GM18907 (cell line): Measurements from ENCODE around the gene PTPRN2.
"Not testable (repeated sequence)": the region's sequence is repeated elsewhere in the genome, so short reads cannot be mapped to it uniquely, and the experiment has no call there.

Experiments
- ATAC-seq: cut with Tn5 transposase; IDR thresholded peaks from one replicate; pipeline ENCODE4 v1.9.1; 2021; ENCODE audit warnings: mild to moderate bottlenecking, moderate library complexity; ENCODE audit not compliant: unreplicated experiment

The PTPRN2 gene

GRCh38 chr7:157604661-157605381, 982.8 kb downstream of the PTPRN2 start:
- ATAC-seq: no peak

DNA sequence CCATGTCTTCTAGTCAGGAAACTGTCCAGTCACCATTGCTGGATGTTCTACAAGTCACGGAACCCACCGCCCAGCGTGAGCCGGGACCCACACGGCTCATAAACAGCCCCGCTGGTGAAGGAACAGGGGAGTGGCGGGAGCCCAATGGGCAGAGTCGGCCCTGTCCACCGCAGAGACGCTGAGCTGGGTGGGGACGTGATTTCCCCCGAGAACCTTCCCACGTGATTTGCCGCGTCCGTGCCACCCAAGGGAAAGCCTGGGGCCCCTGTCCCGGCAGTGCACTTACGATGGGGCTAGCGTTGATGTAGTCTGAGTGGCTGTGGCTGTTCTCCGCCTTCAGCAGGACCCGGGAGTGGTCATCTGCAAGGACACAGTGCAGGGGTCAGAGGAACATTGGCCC, 983.9 kb downstream of the PTPRN2 start:
- ATAC-seq: no peak

DNA sequence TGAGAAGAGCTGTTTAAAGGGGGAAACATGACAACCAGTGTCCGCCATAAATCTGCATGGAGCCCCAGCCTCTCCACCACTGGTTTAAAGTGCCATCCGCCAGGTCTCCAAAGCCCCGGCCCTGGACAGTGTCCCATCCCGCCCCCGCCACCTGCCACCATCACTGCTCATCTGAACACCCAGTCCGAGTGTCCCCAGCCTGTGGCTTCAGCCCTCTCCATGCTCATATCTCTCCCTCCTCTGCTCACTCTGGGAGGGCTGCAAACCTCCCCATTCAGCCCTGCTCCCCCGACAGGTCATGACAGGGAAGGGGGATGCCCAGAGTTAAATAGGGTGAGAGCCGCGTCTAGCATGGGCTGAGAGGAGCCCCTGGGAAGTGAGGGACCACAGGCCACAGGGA, 984.6 kb downstream of the PTPRN2 start:
- ATAC-seq: no peak

DNA sequence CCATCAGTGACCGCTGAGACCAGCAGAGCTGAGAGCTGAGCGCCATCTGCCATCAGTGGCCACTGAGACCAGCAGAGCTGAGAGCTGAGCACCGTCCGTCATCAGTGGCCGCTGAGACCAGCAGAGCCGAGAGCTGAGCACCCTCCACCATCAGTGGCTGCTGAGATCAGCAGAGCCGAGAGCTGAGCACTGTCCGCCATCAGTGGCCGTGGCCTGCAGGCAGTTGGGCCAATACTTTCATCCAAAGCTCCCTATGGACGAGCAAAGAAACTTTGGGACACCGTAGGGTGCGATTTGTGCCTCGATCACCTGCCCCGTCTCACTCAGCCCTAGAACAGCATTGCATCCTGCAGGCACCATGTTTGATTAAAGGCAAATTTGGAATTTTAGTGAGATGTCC, 985.0 kb downstream of the PTPRN2 start:
- no peak for ATAC-seq

DNA sequence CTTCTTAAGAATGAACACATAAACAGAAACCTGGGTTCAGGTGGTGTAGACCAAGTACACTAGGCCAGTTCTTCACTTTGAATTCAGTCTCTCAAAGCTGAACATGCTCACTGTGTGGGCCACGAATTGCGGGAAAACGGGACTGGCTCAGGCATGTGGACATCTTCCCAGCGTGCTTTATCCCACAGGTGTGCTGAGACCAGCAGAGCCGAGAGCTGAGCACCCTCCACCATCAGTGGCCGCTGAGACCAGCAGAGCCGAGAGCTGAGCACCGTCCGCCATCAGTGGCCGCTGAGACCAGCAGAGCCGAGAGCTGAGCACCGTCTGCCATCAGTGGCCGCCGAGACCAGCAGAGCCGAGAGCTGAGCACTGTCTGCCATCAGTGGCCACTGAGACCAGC, 985.5 kb downstream of the PTPRN2 start:
- ATAC-seq: no peak

DNA sequence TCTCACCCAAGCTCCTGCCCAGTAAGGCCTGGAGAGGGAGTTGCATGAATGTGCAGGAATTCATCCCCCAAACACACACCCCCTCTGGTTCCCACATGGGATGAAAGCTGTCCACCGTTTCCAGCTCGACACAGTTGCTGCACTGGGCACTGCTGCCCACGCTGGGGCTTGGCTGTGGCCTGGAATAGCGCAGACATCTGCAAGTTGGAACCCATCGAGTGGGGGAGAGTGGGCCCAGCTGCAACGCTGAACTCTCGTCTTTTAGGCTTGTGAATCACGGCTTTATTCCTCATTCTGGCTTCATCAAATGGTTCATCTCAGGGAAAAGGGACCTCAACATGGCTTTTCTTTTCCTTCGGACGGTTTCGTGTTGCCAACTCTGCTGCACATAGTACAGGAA, 986.1 kb downstream of the PTPRN2 start:
- ATAC-seq: no peak

DNA sequence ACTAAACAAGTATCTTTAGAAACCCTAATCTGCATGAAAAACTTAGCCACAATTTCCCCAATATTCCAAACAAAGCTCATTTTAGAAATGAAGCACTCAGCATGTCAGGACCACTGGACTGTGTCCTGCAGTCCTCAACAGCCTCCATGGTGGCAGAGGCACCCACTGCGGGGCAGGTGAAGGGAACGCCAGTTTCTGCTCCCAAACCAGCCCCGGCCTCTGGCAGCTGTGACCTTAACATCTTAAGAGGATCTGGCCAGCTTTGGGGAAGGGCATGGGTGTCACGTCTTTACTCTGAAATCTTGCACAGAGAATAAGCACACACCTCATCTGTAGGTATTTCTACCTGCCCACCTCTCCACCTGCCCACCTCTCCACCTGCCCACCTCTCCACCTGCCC, 988.1 kb downstream of the PTPRN2 start:
- ATAC-seq: no peak

- no peak for ATAC-seq
These were observed 990.1 kb downstream of the PTPRN2 start for GRCh38 chr7:157597562-157597961.

GRCh38 chr7:157596881-157597280, 990.7 kb downstream of the PTPRN2 start:
- no peak for ATAC-seq

GRCh38 chr7:157596471-157596870, 991.2 kb downstream of the PTPRN2 start:
- no peak for ATAC-seq

DNA sequence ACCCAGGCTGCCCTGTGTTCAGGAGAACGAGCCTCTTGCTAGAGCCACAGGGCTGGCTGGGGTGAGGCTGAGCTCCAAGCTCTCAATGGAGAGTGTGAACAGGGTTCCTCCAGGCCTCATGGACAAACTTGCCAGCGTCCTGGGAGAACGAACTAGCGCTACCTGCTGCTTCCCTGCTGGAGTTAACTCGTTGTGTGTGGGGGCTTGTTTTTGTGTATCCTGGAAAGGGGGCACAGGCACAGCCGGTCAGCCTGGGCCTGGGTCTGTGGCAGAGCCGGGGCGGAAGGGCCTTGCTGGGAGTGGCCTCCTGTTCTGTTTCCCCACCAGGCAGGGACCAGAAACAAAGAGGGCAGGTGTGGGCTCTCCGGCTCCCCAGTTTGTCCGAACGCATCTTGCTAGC, 991.6 kb downstream of the PTPRN2 start:
- ATAC-seq: no peak

DNA sequence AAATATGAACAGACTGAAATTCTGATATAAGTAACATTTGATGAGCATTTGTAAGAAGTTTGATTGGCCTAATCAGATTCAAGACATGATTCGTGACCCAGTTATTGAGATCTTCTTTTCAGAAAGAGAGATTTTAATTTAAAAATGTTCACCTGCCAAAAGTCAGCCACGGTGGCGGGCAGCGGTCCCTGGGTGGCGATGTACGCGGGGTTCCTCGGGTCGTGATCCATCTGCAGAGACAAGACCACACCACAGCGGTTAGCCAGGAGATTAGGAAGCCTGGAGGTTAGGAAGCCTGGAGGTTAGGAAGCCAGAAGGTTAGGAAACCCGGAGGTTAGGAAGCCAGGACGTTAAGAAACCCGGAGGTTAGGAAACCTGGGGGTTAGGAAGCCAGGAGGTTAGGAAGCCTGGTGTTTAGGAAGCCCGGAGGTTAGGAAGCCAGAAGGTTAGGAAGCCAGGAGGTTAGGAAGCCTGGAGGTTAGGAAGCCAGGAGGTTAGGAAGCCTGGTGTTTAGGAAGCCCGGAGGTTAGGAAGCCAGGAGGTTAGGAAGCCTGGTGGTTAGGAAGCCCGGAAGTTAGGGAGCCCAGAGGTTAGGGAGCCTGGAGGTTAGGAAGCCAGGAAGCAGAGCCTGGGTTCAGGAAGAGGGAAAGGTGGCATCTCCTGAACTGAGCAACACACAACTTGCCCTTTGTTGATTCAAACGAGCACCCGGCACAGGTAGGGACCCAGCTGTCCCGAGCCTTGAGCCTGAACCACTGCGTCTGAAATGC, 992.4 kb downstream of the PTPRN2 start:
- no peak for ATAC-seq

GRCh38 chr7:157594306-157594705, 993.3 kb downstream of the PTPRN2 start:
- no peak for ATAC-seq

DNA sequence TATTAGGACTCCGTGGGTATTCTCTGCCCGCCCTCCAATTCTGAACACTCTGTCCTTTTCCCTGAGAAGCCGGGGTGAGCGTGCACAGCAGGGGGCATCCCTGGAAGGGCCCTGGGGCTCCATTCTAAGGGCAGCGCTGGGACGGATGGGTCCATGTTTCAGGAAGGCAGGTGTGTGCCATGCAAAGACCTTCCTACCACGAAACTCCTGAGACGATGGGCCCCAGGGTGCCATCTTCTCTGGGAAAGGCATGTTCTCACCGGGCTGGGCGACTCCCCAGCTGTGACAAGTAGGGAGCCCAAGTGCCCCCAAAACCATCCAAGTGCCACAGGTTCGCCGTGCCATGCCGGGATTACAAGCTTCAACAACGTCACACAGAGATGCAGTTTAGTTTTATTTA, 994.1 kb downstream of the PTPRN2 start:
- ATAC-seq: no peak

- not testable (repeated sequence) for ATAC-seq
These were observed 994.8 kb downstream of the PTPRN2 start for GRCh38 chr7:157592636-157593320.

GRCh38 chr7:157590526-157590925, 997.1 kb downstream of the PTPRN2 start:
- ATAC-seq: no peak

GRCh38 chr7:157589680-157590079, 997.9 kb downstream of the PTPRN2 start:
- ATAC-seq: no peak

DNA sequence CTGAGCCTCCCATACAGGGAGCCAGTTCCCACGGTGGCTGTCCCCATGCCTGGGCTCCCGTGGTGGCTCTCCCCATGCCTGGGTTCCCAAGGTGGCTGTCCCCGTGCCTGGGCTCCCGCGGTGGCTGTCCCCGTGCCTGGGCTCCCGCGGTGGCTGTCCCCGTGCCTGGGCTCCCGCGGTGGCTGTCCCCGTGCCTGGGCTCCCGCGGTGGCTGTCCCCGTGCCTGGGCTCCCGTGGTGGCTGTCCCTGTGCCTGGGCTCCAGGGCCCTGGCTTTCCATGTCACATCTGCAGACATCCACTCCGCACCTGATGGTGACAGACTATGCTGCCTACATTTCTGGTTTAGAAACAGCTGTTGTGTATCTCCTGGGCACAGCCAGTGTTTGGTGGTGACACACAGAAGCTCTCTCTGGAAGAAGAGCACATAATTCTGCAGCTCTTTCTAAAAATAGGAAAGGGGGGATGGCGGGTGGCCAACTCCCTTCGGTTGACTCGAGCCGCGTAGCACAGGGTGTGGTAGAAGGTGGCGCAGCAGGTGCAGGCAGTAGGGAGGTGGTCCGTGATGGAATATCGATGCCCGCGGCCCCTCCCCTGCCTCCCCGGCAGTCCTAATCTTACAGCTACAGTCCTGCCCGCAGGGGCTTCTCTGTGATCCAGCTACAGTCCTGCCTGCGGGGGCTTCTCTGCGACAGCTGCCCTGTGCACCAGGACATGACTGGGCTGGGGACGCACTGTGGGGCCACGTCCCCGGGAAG, 999.6 kb downstream of the PTPRN2 start:
- ATAC-seq: no peak

- no peak for ATAC-seq
These were observed 1000.4 kb downstream of the PTPRN2 start for GRCh38 chr7:157587051-157587804.

GRCh38 chr7:157586426-157586955, 1001.1 kb downstream of the PTPRN2 start:
- no peak for ATAC-seq
